ENCODE data around the gene TGIF2.
"Not testable (repeated sequence)": the region's sequence is repeated elsewhere in the genome, so short reads cannot be mapped to it uniquely, and the experiment has no call there.

TGIF2 gene

DNA sequence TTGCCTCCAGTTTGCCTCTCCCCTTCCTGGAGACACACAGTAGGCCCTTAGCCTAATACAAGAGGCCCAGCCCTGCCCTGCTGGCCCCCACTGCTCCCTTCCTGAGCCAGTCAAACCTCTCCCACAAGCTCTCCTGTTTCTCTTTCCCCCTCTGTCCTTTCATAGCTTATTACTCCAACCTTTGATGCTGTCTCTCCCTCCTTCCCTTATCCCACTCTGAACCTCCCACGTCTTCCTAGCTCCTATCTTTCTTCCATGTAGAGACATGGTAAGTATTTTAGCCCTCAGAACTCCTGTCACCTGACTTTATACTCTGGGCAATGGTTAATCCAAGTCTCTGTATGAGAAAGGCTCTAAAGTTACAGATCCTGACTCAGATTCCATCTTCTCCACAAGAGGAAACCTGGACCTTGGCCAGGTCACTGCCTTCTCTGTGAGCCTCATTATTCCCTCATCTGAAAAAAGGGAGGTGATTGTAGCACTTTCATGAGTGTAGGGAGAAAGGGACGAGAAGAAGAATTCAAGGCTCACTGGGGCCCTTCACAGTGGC lies 6.7 kb downstream of the TGIF2 start:
- no peak for DNase-seq

DNA sequence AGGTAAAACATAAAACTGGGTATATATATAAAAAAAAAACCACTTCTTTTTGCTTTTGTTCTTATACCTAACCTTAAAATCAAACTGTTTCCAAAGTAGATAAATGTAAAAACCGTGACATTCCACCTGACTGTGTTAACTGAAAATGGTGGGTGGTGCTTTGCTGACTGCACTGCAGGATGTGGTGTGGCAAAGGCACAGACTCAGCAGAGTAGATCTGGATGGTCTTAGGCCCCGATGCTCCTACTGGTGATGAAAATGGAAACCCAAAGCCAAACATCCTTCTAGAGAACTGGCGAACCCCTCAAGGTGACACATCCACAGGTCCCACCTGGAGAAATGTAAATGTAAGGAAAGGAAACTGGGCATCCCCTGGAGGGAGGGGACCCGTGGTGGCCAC lies 8.9 kb downstream of the TGIF2 start:
- DNase-seq: no peak

DNA sequence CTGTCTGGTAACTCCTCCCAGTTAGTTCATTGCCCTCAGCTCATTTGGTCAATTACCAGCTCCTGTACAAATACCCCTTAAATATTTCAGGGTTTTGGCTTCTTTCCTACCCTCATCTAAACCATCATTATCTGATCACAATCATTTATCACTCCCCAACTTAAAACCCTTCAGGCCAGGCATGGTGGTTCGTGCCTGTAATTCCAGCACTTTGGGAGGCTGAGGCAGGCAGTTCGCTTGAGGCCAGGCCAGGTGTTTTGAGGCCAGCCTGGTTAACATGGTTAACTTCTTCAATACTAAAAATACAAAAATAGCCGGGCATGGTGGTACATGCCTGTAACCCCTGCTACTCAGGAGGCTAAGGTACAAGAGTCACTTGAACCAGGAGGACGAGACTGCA lies 9.4 kb downstream of the TGIF2 start:
- no peak for DNase-seq

DNA sequence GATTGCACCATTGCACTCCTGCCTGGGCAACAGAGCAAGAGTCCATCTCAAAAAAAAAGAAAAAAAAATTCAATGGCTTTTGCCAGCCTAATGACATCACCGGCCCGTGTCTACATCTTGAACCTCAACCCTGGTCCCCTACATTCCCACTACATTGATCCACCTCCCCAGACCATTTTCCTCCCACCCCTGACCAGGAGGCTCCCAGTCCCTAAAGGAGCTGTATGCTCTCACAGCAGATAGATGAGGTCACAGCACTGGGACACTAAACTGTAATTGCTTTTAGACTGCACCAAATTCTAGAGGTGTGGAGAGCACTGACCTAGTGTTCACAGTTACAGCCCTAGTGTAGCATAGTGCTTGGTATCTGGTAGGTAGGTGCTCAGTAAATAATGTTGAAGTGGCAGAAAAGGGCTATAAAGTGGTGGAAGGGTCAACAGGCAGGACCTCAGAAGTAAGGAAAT lies 10.7 kb downstream of the TGIF2 start:
- no peak for DNase-seq

DNA sequence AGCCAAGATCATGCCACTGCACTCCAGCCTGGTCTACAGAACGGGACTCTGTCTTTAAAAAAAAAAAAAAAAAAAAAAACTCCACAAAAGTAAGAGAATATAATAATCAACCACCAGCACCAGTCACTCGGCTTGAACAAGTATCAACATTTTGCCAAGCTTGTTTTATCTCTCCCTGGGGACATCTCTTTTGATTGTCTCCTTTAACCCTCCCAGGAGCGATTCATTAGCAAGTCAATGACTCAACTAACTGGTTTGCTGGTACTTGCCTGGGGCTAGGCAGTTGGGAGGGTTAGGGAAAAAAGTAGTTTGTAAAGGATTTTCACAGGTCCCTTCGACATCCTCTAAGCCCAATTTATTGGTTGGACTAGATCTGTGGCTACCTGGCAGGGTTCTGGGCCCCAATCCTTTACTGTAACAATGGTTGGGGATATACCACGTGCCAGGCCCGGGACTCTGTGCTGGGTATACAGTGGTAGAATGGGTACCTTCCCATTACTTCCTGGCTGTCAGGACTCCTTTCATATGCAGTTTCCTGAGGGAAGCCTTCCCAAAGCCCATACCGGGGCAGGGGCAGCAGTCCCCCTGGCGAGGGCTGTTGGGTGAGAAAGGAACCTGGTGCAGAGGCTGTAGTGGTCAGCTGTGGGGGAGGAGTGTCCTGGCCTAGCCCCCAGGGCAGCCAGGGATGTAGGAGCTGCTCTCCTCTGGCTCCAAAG lies 12.2 kb downstream of the TGIF2 start:
- DNase-seq: no peak

DNA sequence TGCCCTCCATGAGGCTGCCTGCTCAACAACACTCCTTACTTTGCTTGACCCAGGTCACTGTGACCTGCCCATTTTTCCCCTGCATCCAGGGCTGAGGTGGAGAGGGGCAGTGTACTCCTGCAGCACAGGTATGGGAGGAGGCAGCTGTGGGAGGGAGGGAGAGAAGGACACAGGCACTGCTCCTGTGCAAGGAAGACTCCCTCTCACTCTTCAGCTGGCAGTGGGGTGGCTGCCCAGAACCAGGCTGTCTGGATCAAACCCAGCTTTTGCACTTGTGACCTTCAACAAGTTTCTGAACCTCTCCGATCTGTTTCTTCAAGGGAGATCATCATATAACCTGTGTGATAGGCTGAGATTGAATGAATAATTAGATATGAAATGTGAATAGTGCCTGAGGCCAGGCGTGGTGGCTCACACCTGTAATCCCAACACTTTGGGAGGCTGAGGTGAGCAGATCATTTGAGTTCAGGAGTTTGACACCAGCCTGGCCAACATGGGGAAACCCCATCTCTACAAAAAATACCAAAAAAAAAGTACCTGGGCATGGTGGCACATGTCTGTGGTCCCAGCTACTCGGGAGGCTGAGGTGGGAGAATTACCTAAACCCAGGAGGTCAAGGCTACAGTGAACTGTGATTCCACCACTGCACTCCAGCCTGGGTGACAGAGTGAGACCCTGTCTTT lies 14.1 kb downstream of the TGIF2 start:
- DNase-seq: no peak

DNA sequence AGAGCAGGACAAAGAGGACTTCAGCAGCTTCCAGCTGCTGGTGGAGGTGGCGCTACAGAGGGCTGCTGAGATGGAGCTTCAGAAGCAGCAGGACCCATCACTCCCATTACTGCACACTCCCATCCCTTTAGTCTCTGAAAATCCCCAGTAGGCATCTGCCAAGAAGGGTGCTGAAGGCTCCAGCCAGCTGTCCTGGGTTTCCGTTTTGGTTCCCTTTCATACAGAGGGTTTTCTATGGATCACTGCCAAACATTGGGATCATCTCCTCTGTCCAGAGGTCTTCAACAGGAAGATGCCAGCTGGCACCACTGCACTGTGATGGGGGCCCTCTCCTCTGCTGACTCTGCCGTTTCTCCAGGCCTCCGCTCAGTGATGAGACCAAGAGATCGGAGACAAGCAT lies 17.9 kb downstream of the TGIF2 start:
- DNase-seq: no peak

DNA sequence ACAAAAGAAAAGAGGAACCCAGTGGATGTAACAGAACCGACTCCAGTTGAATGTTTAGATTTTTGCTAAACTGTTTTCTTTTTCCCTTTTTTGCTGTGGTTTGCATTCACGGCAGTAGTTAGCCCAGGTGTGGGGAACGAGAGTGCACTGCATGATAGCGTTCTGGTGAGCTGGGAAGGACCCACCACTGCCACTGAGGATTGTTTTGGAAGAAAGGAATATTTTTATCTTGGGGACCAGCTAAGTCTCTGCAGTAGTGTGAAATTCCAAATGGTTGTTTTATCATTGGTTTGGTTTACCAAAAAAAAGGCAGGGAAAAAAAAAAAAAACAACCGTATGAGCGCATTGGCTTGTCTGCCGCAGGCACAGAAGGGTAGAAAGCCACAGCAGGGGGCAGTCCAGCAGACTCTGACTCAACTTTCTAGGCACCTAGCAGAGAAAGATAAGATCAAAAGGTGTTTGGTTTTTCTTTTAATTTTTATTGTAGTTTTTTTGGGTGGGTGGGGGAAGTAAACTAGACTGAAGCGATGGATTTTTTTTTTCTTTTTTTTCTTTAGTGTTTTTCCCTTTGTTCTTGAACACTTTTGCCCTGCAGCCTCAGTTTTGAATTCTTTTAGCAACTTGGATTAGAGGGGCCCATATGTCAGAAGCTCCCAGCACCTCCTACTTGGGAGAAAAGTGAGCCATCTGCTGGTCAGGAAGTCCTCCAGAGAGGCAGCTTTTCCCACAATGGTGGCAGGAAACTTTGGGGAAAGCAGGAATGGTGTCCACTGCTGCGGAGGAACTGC lies 18.7 kb downstream of the TGIF2 start:
- DNase-seq: no peak

DNA sequence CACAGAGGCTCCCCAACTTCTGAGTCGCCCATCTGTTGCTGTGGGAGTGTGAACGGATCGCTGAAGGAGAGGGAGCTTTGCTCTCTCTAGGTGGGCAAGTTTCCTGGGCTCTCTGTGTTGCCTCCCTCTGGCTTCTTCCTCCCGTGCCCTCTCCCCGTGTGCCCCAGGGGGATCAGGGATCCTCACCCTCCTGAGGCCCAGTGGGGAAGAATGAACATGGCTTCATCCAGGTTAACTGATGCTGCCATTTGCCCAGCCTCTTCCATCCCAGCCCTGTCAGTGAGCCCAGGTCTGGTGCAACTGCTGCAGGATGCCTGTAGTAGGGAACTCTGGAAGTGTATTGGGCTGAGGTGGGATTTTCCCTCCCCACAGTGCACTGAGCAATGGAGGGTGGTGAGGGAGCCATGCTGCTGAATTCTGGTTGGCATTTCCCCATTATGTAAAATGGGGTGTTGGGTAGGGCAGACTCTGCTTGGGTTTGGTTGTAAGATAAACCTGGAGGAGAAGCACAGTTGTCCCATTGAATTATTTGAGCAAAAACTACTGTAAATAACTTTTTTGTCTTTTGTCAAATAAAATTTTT lies 20.0 kb downstream of the TGIF2 start:
- DNase-seq: no peak

DNA sequence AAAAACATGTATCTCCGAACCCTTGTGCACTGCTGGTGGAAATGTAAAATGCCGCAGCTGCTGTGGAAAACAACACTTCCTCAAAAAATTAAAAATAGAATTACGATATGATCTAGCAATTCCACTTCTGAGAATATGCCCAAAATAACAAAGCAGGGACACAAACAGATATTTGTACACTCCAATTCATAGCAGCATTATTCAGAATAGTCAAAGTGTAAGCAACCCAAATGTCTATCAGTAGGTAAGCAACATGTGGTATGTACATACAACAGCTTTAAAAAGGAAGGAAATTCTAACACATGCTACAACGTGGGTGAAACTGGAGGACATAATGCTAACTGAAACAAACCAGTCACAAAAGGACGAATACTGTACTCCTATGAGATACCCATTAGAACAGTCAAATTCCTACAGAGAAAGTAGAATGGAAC lies 26.5 kb downstream of the TGIF2 start:
- no peak for DNase-seq

DNA sequence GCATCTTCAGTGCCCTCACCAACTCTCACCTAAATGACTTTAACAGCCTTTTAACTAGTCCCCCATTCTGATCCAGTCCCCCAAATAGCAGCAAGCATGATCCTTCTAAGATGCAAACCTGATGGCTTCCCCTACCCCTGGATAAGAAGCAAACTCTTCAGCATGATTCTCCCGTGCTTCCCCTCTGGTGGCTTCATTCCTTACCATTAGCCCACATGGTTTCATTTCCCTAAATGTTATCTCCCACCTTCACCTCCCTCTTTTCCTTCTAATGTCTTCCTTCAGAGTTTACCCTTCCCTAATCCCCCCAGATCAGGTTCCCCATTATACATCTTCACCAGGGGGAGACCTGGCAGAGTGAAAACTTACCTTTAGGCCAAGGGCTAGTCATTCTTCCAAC lies 28.1 kb downstream of the TGIF2 start:
- DNase-seq: no peak

DNA sequence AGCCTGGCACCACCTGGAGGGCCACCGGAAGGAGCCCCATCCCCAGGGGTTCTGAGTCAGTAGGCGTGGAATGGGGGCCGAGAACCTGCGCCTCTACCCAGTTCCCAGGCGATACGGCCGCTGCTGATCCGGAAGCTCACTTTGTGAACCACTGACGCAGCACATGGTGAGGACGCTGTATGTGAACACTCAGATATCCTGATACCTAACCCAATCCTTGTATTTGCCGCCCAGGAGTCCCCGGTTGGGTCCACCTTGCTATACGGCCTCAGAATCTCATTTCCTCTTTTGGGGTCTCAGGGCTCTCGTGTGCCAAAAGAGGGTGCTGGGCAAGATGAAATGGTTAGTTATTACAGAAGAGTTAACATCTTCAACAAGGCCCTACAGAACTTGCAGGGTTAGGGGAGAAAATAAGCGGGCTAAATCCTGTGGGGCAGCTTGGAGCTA lies 31.6 kb downstream of the TGIF2 start:
- no peak for DNase-seq

DNA sequence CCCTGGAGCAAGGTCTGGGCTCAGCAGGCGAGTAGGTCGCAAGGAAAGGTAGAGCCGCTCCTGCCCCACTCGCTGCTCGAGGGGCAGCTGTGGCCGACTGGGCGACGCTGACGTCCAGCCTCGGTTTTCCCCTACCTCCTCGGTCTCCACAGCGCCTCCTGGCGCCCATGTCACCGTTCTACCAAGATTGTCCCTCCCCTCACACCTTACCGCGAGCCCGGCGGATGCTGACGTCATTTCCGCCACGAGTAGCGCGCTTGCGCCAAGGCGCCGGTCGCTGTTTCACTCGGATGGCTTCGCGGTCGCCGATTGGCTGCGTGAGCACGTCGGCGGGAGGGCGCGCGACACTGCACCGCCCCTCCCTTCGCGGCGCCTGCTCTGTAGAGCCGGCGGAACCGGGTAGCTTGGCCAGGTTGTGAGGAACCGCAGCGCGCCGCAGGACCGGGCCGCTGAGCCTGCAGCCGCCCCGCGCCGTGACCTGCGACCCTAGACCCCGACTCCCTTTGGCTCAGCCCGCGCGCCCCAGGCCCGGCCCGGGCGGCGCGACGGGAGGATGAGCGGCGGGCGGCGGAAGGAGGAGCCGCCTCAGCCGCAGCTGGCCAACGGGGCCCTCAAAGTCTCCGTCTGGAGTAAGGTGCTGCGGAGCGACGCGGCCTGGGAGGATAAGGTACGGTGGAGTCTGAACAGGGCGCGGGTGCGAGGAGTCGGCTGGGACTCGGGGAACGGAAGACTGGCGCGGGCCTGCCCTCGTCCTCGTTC lies 32.2 kb downstream of the TGIF2 start, which contains the start of gene RAB5IF:
RAB5IF (plus strand) TSS at position 381 of the 759 bp plus-strand sequence; CDS start at position 554, 173 bp downstream.
- DNase-seq: peak; percentile 62

DNA sequence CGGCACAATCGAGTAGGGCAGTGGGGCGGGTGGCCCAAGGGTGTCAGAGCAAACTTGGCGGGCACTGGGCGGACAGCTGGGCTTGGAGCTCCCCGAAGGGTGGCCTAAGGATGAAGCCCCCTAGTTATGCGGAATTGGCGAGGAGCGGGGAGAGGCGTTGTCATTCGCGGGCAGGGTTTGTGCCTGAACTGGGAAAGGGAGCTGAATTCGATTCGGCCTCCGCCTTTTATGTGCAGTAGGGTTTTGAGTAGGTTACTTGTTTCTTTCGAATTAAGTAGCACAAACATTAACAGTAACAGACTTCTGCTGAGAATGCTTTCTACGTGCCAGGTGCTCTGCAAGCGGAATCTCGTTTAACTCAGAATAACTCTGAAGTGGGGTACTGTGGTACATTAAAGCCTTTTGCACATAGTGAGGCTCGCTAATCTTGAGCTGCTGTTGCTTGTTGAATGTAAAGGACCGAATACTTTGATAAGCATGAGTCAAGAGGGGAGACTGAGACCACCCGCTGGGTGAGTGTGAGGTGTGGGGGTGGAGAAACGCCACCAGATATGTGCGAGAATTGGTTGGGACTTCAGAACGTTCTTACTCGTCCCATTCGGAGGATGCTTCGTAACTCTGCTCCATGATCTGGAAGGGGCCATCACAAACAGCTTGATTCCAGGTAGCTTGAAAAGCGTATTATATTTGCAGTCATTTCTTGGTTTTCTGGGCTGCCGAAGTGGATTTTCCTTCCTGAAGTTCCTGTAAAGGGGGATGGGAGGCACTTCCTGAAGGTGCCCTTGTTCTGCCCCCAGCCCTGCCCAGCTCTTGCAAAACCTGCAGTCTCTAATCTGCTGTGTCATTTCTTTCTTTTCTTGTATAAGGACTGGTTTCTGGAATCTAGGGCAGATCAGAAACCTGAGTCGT lies 33.0 kb downstream of the TGIF2 start:
- DNase-seq: no peak

DNA sequence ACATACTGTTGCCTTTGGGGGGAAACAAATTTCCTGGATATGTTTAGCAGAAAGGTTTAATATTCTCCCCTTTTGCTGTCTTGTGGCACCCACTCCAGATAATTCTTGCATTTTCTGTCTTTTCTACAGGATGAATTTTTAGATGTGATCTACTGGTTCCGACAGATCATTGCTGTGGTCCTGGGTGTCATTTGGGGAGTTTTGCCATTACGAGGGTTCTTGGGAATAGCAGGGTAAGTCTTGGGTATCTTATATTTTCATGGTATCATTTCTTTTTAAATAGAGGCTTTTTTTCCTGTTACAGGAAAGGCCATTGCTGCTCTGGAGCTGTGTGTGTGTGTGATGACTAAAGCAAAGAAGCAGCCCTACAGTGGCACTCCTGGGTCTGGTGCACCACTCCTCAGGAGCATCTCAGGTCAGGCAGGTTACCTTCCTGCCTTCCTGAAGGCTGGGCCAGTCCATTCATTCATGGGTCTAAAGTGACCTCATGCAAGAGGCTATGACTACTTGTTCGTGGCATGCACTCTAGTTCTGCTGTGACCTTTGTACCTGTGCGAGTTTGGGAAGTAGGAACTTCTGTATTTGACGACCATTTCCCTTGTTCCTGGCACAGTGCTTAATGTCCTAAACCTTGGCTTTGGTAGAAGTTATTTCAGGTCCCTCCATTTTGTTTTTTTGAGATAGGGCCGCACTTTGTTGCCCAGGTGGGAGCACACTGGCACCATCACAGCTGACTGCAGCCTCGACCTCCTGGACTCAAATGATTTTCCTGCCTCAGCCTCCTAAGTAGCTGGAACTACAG lies 34.4 kb downstream of the TGIF2 start:
- no peak for DNase-seq

DNA sequence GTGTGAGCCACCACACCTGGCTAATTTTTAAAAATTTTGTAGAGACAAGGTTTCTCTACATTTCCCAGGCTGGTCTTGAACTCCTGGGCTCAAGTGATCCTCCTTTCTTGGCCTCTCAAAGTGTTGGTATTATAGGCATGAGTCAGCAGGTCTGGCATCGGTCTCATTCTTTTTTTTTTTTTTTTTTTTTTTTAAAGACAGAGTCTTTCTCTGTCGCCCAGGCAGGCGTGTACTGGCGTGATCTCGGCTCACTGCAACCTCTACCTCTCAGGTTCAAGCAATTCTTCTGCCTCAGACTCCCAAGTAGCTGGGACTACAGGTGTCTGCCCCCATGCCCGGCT lies 35.0 kb downstream of the TGIF2 start:
- not testable (repeated sequence) for DNase-seq

DNA sequence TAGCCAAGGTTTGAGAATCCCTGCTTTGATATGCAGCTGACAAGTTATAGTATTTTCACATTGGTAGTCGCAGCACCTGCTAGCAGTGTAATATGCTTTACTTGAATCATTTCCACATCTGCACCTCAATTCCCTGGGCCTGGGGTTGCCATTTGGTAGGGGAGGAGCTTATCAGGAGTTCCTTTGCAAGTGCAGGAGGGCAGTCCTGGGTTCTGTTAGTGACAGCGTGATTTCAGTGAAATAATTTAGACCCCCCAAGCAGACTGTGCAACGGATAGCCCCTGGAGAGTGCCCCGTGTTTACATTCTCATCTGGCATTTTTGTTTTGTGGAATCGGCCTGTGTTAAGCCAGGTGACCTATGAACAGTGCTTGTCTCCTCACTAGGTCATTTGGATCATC lies 38.2 kb downstream of the TGIF2 start:
- DNase-seq: no peak

DNA sequence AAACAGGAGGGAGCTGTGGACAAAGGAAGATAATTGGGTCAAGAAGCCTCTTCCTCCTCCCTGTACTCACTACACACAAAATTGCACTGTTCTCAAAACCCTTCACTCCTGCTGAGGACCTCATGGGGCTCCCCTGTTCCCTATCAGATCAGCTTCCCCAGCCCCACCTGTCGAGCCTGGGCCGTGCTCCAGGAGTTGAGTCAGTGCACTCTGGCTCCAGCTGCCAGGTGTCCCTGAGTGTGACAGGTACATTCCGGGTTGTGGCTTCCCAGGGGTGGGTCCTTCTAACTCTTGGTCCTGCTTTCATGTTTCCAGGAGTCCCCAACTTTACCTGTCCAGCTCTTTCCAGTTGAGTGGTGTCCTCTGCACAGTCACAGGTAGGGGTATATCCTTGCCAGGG lies 40.6 kb downstream of the TGIF2 start:
- DNase-seq: no peak

DNA sequence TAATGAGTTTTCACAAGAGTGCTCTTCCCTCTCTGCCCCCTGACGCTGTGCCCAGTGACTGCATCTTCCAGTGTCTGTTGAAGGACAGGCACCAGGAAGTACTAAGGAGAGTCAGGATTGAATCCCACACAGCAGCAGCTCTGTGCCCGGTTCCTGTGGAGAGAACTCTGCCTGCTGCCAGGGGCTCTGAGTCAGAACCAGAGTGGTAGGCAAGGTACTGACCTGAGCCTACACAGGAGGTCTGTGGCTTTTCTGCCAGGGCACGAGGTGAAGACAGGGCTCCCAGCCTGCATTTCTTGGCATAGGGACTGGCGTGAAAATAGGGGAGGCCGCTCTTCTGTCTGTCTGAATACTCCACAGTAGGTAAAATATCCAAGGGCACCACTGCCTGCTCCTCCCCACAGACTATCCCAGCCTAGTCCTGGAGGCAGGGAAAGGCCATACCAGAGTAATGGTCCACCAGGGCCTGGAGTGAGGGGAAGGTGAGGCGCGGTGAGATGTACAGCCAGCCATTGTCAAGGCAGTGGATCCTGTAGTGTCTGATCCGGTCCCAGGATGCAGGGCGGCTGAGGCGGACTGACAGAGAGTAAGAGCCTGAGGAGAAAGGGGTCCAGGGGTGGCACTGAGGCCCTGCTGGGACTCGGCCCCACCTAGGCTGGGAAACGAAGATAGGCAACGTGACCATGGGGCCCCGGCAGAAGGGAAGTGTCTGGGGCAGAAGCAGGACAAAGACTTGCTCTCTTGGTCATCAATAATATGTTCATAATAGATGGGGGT lies 41.6 kb downstream of the TGIF2 start:
- DNase-seq: no peak
